SIG-M5 (cell line): ENCODE results near the gene SLC19A1.

Experiments used
- DNase-seq: peaks from one replicate; lab custom pipeline; 2025; lab: John Stamatoyannopoulos, UW

SLC19A1 gene

GRCh38 chr21:45544449-45545235, 2.4 kb upstream of the SLC19A1 start:
- DNase-seq = no peak

GRCh38 chr21:45543710-45544448, 1.6 kb upstream of the SLC19A1 start:
- DNase-seq = no peak

- DNase-seq = no peak
These were observed 1.1 kb upstream of the SLC19A1 start for GRCh38 chr21:45543371-45543709.

GRCh38 chr21:45542667-45543370, 579 bp upstream of the SLC19A1 start:
- no peak for DNase-seq

- no peak for DNase-seq
These were observed 810 bp downstream of the SLC19A1 start for GRCh38 chr21:45541221-45542039.

- no peak for DNase-seq
These were observed 1.7 kb downstream of the SLC19A1 start for GRCh38 chr21:45540601-45540970.

GRCh38 chr21:45539796-45540600, 2.2 kb downstream of the SLC19A1 start:
- DNase-seq = no peak

GRCh38 chr21:45539046-45539795, 3.0 kb downstream of the SLC19A1 start:
- DNase-seq = no peak

- DNase-seq = no peak
These were observed 3.7 kb downstream of the SLC19A1 start for GRCh38 chr21:45538381-45539045.

GRCh38 chr21:45537746-45538291, 4.4 kb downstream of the SLC19A1 start:
- no peak for DNase-seq

- no peak for DNase-seq
These were observed 5.0 kb downstream of the SLC19A1 start for GRCh38 chr21:45537111-45537745.

- DNase-seq = no peak
These were observed 5.7 kb downstream of the SLC19A1 start for GRCh38 chr21:45536301-45537081.

GRCh38 chr21:45535341-45536081, 6.7 kb downstream of the SLC19A1 start:
- DNase-seq = no peak

- no peak for DNase-seq
These were observed 7.5 kb downstream of the SLC19A1 start for GRCh38 chr21:45534636-45535331.

- DNase-seq = no peak
These were observed 8.2 kb downstream of the SLC19A1 start for GRCh38 chr21:45533846-45534635.

GRCh38 chr21:45533361-45533845, 8.8 kb downstream of the SLC19A1 start:
- no peak for DNase-seq
